Transverse colon (tissue), 4 donors: ENCODE measurements around the gene ZRANB2.

Experiments
- EP300 ChIP-seq: sonication (generic); formaldehyde crosslinking; IDR thresholded peaks from one replicate; pipeline ENCODE4 v1.6.1; 2017; ENCODE audit warnings: antibody characterized with exemption, low read depth
- POLR2A ChIP-seq: fragments of 450-650 bp; IDR thresholded peaks from one replicate; pipeline ENCODE4 v1.6.1; 2016; ENCODE audit warnings: antibody characterized with exemption, mild to moderate bottlenecking, moderate library complexity
- POLR2AphosphoS5 ChIP-seq, 3 donors: sonication (generic); formaldehyde crosslinking; IDR thresholded peaks; one replicate each; pipeline ENCODE4 v1.6.1; 2016; ENCODE audit warnings: antibody characterized with exemption in 3 of 3
- TF ChIP-seq, protein P1 (sequence below), 5 experiments: fragments of 200-600 bp in 3 of 5; fragments of 450-650 bp in 2 of 5; sonication (generic) in 3 of 5; IDR thresholded peaks; 1 replicate in 2 of 5; 2 replicates in 3 of 5; pipeline ENCODE4 v1.5.1; 2016 to 2017; ENCODE audit warnings: antibody characterized with exemption in 5 of 5, inconsistent platforms in 3 of 5, mild to moderate bottlenecking in 2 of 5, moderate library complexity in 1 of 5

GRCh38 chr1:71047635-71048607 is 32.9 kb downstream of the ZRANB2 start, which contains the start of gene PTGER3:
- TF ChIP-seq POLR2A (no peak), EP300 (no peak), POLR2AphosphoS5 (IDR thresholded peaks at IDR 0.05) (peak in 2 of 3 donors; percentile 35 to 45)
- TF ChIP-seq, protein P1, sequence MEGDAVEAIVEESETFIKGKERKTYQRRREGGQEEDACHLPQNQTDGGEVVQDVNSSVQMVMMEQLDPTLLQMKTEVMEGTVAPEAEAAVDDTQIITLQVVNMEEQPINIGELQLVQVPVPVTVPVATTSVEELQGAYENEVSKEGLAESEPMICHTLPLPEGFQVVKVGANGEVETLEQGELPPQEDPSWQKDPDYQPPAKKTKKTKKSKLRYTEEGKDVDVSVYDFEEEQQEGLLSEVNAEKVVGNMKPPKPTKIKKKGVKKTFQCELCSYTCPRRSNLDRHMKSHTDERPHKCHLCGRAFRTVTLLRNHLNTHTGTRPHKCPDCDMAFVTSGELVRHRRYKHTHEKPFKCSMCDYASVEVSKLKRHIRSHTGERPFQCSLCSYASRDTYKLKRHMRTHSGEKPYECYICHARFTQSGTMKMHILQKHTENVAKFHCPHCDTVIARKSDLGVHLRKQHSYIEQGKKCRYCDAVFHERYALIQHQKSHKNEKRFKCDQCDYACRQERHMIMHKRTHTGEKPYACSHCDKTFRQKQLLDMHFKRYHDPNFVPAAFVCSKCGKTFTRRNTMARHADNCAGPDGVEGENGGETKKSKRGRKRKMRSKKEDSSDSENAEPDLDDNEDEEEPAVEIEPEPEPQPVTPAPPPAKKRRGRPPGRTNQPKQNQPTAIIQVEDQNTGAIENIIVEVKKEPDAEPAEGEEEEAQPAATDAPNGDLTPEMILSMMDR (IDR thresholded peaks at IDR 0.05) = no peak
